OCI-LY3 (cell line): ENCODE measurements around the gene CDH23.

Source experiments
- CTCF ChIP-seq: fragments of 200-600, 300-600 bp; sonication (generic); IDR thresholded peaks from 2 replicates; pipeline ENCODE4 v1.5.1; 2014; ENCODE audit warnings: antibody characterized with exemption, low read length, low read depth
- EZH2phosphoT487 ChIP-seq: fragments of 200-600 bp; shearing (Covaris generic); IDR thresholded peaks from 2 replicates; pipeline ENCODE4 v1.6.1; 2018; ENCODE audit warnings: antibody characterized with exemption, mixed run types, low read depth

GRCh38 chr10:71743866-71744265 is 347.1 kb downstream of the CDH23 start:
- TF ChIP-seq CTCF (no peak), EZH2phosphoT487 (no peak)
